NCI-H2227 treated with DMSO at 0.1 percent for 48 hours (cell line): ENCODE data around the gene ANKRD65.
"Not testable (repeated sequence)": the region's sequence is repeated elsewhere in the genome, so short reads cannot be mapped to it uniquely, and the experiment has no call there.

Source experiments
- DNase-seq: peaks from one replicate; lab custom pipeline; 2025; lab: John Stamatoyannopoulos, UW

Gene ANKRD65

DNA sequence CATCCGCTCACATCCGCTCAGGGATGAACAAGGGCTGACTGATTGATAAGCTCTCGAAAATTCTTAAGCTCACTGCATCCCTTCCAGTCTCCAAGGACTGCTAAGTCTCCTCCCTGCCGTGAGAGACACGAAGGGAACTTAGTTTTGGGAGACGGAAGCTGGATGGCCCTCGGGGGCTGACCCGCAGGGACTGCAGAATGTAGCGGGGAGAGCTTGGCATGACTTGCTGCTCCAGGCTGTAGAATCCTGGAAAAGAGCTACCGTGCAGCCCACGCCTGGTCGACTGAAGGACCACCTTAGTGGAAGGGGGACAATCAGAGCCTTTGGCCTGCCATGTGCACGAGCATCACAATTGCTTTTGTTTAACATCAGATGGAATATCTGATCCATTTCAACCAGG, 5.3 kb downstream of the ANKRD65 start:
- DNase-seq = no peak

DNA sequence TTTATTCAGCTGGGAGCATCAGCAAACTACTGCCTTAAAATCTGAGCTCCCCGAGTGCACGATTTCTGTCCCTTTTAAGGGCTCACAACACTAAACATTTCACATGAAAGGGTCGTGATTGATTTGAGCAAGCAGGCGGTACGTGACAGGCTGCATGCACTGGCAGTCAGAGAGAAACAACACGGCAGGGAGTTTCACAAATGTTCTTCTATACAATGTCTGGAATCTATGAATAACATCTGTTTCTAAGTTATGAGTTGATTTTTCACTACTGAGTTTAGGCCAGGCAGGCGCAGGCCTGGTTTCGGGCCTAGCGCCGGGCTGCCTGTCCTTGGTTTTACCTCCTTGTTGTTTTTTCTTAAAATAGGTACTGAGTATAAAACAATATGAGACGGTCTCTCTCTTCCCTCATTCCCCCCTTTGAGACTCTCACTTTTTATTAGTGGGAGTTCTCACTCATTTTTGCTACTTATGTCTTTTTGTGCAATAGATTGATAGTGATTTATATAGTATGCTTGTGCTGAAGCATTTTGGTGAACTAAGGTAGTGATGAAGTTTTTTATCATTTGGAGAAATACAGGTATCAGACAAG, 8.7 kb downstream of the ANKRD65 start:
- not testable (repeated sequence) for DNase-seq

GRCh38 chr1:1411626-1412025, 9.4 kb downstream of the ANKRD65 start:
- no peak for DNase-seq

DNA sequence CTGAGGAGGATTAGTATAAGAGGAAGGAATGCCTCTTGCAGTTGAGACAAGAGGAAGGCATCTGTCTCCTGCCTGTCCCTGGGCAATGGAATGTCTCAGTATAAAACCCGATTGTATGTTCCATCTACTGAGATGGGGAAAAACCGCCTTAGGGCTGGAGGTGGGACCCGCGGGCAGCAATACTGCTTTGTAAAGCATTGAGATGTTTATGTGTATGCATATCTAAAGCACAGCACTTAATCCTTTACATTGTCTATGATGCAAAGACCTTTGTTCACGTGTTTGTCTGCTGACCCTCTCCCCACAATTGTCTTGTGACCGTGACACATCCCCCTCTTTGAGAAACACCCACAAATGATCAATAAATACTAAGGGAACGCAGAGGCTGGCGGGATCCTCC, 10.8 kb downstream of the ANKRD65 start:
- DNase-seq = not testable (repeated sequence)

DNA sequence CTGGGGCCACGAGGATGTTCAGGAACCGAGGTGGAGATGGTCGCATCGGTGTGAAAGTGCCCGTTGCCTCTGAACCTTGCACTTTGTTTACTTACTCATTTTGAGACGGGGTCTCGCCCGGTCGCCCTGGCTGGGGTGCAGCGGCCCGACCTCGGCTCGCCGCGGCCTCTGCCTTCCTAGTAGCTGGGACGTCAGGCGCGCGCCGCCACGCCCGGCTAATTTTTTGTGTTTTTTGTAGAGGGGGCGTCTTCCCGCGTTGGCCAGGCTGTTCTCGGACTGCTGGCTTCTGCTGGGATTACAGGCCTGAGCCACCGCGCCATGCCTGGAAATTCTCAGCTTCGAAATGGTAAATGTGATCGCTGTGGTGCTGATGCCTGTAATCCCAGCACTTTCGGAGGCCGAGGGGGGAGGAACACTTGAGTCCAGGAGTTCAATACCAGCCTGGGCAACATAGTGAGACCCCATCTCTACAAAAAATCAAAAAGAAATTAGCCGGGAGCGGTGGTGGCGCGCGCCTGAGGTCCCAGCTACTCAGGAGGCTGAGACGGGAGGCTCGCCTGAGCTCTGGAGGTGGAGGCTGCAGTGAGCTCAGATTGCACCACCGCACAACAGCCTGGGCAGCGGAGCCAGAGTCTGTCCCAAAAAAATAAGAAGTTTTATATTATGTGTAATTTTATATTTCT, 13.3 kb downstream of the ANKRD65 start:
- DNase-seq = peak; percentile 14

GRCh38 chr1:1406821-1407635, 14.0 kb downstream of the ANKRD65 start, which contains the start of gene MRPL20:
Gene MRPL20 (minus strand): TSS chr1:1407293. CDS start chr1:1407217, 76 bp downstream.
- DNase-seq = peak; percentile 90

- DNase-seq = no peak
These were observed 14.8 kb downstream of the ANKRD65 start for GRCh38 chr1:1406101-1406820.

DNA sequence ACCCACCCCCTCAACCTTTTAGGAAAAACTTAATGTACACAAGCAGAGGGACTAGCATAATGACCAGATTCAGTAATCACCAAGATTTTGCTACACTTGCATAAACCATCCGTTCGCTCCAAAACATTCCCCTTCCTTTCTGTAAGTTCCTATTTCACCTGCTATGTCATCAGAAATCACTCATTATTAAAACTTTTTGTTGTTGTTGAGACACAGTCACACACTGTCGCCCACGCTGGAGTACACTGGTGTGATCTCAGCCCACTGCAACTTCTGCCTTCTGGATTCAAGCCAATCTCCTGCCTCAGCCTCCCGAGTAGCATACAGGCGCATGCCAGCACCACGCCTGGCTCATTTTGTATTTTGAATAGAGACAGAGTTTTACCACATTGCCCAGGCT, 17.4 kb downstream of the ANKRD65 start:
- DNase-seq = no peak

GRCh38 chr1:1402901-1403392, 18.1 kb downstream of the ANKRD65 start:
- not testable (repeated sequence) for DNase-seq

- peak; percentile 13 for DNase-seq
These were observed 18.8 kb downstream of the ANKRD65 start for GRCh38 chr1:1402072-1402900.

DNA sequence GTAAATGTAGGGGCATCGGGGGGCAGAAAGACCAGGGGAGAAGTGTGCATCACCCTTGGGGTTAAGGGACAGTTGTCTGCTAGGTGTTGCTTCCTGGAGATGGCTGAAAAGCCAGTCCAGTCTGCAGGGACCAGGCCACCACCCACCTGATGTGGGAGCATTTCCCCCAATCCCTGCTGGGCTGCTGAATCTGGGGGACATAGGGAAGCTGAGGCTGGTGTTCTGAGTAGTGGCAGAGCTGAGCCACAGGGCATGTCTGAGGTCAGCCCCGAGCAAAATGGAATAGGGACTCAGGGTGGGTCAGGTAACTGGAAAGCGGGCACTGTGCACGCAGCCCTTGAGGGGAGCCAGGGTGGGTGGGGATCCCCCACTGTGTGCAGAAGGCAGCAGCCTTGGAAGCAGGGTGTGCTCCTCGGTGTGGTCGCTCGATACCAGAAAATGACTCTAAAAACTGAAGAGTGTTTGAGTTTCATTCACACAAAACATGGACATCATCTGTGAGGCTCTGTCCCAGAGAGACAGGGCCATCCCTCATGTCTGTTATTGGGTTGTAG, 19.5 kb downstream of the ANKRD65 start:
- DNase-seq = no peak

GRCh38 chr1:1400576-1401456, 20.3 kb downstream of the ANKRD65 start:
- DNase-seq = no peak

GRCh38 chr1:1399872-1400575, 21.1 kb downstream of the ANKRD65 start:
- no peak for DNase-seq

DNA sequence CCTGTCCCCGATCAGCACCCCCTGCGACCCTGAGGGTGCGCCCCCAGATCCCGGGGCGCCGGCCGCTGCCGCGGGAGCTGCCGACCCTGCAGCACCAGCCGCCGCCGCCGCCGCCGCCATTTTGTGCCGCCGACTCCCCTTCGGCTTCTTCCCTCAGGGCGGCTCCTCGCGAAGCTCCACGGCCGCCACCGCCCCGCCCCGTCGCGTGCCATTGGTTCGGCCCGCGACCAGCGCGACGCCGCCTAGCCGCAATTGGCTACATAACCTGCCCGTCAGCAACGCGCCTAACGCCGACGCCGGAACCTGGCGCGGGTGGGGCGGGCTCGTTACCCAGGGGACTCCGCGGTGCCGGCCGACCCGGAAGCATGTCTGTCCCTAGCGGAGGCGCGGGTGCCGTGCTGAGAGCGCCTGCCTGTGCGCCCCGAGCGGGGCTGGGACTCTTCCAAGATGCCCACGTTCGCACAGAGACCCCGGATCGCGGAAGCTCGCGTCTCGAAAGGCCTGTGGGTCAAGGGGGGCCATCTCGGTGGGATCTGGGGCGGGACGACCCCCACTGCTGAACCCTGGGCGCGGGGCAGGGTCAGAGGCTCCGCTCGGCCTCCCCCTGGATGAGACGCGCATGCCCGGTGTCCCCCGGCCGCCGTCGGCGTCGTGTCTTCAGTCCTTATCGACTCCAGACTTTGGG, 21.7 kb downstream of the ANKRD65 start, which contains the start of gene CCNL2:
TSS of gene CCNL2 (minus strand) at position 149 of the 685 bp plus-strand sequence. CDS start at position 120, 29 bp downstream.
- DNase-seq = peak; percentile 96

- DNase-seq = no peak
These were observed 22.3 kb downstream of the ANKRD65 start for GRCh38 chr1:1398677-1399186.

DNA sequence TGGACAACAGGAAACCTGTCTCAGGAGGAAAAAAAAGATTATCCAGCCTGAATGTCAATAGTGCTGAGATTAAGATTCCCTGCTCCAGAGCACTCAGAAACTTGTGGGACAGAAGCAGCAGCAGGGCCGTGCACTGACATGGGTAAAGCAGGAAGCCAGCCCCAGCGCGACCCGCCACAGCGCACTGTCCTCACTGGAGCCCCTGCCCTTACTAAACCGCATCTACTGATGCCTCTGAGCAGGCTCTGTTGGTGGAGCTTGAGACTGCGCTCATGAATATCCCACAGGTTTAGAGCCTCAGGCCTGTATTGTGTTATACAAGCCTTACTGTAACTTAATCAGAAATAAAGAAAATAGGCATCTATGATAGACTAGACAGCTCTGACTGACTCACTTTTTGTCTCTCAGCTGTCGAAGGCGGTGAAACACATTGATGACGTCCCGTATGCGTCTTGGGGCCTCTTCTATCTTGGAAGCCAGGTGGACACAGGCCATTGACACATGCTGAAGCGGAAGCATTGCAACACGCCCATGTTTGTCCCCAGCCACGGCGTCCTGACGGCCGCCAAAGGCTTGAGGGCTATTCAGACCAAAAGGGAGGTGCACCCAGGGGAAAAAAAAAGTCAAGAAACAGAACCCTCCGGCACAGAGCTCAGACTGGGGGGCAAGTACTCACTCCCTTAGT, 23.1 kb downstream of the ANKRD65 start:
- DNase-seq = no peak

GRCh38 chr1:1395166-1395565, 25.9 kb downstream of the ANKRD65 start:
- no peak for DNase-seq

- DNase-seq = no peak
These were observed 27.0 kb downstream of the ANKRD65 start for GRCh38 chr1:1394116-1394515.
